HCT116 (cell line): ENCODE data around the gene TEDC2.

Source experiments
- CBX3 ChIP-seq: IDR thresholded peaks from 2 replicates; pipeline ENCODE4 v1.6.1; 2012; ENCODE audit warnings: low read depth
- EZH2 ChIP-seq: fragments of 200-600 bp; sonication (generic); IDR thresholded peaks from 2 replicates; pipeline ENCODE4 v1.6.1; 2017; ENCODE audit warnings: antibody characterized with exemption, mixed run types
- EZH2phosphoT487 ChIP-seq: fragments of 200-600 bp; IDR thresholded peaks from 2 replicates; pipeline ENCODE4 v1.6.1; 2018; ENCODE audit warnings: antibody characterized with exemption, borderline replicate concordance
- MAX ChIP-seq: IDR thresholded peaks from 2 replicates; pipeline ENCODE4 v1.6.1; 2012
- POLR2A ChIP-seq: IDR thresholded peaks from 2 replicates; pipeline ENCODE4 v1.7.0; 2011; ENCODE audit warnings: borderline replicate concordance; ENCODE audit not compliant: insufficient read depth, insufficient read length; ENCODE audit errors: extremely low read depth
- POLR2AphosphoS5 ChIP-seq: IDR thresholded peaks from 2 replicates; pipeline ENCODE4 v1.6.1; 2011; ENCODE audit warnings: mild to moderate bottlenecking, low read depth, low read length, moderate library complexity
- SRF ChIP-seq: IDR thresholded peaks from 2 replicates; pipeline ENCODE4 v1.6.1; 2012; ENCODE audit warnings: low read depth
- TCF7L2 ChIP-seq: IDR thresholded peaks from 2 replicates; pipeline ENCODE4 v1.7.0; 2011; ENCODE audit warnings: borderline replicate concordance, inconsistent platforms; ENCODE audit not compliant: insufficient read depth, insufficient read length; ENCODE audit errors: extremely low read depth
- YY1 ChIP-seq: IDR thresholded peaks from 2 replicates; pipeline ENCODE4 v1.6.1; 2011; ENCODE audit warnings: low read length, low read depth, moderate library complexity, mild to moderate bottlenecking; ENCODE audit not compliant: insufficient replicate concordance; ENCODE audit errors: extremely low read depth
- ZBTB33 ChIP-seq: IDR thresholded peaks from 2 replicates; pipeline ENCODE4 v1.6.1; 2011; ENCODE audit warnings: mild to moderate bottlenecking, low read length, moderate library complexity; ENCODE audit not compliant: insufficient replicate concordance; ENCODE audit errors: extremely low read depth
- ZFX ChIP-seq: fragments of 450-650 bp; IDR thresholded peaks from 2 replicates; pipeline ENCODE4 v1.6.1; 2017
- ZNF274 ChIP-seq: fragments of 200-500 bp; sonication (Bioruptor generic); IDR thresholded peaks from 2 replicates; pipeline ENCODE4 v1.6.1; 2014; ENCODE audit warnings: mild to moderate bottlenecking, low read depth, low read length, inconsistent platforms
- TF ChIP-seq, protein P1 (sequence below), 3 experiments: fragments of 200-600 bp in 1 of 3; sonication (generic) in 1 of 3; IDR thresholded peaks in 2 of 3; conservative IDR thresholded peaks in 1 of 3; 2 replicates each; pipeline ENCODE4 v1.5.1; 2012 to 2017; ENCODE audit warnings: low read depth in 2 of 3, low read length in 2 of 3, antibody characterized with exemption in 1 of 3, borderline replicate concordance in 1 of 3, control low read depth in 1 of 3, mild to moderate bottlenecking in 1 of 3, mixed read lengths in 1 of 3, mixed run types in 1 of 3, moderate library complexity in 1 of 3; ENCODE audit not compliant: insufficient read depth in 1 of 3

DNA sequence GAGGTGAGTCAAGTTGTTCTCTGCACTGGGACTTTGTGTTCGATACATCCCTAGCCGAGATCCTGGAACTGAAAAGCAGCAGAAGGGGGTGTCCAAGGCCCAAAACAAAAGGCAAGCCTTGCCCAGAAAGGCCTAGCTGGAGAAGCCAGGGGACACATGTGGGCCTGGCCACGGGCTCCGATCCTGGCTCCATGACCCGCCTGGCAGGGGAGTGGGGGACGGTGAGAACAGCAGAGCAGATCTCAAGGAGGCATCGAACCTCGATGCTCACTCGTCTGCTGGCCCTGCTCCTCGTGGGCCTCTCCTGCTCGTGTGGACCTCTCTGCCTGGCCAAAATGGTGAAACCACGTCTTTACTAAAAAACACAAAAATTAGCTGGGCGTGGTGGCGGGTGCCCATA is 21.8 kb upstream of the TEDC2 start:
- TF ChIP-seq ZNF274 (no peak), MAX (no peak), CBX3 (no peak), ZBTB33 (no peak), EZH2phosphoT487 (no peak), POLR2A (no peak), EZH2 (no peak), TCF7L2 (no peak), YY1 (no peak), SRF (no peak), ZFX (no peak), POLR2AphosphoS5 (no peak)
- TF ChIP-seq, protein P1, sequence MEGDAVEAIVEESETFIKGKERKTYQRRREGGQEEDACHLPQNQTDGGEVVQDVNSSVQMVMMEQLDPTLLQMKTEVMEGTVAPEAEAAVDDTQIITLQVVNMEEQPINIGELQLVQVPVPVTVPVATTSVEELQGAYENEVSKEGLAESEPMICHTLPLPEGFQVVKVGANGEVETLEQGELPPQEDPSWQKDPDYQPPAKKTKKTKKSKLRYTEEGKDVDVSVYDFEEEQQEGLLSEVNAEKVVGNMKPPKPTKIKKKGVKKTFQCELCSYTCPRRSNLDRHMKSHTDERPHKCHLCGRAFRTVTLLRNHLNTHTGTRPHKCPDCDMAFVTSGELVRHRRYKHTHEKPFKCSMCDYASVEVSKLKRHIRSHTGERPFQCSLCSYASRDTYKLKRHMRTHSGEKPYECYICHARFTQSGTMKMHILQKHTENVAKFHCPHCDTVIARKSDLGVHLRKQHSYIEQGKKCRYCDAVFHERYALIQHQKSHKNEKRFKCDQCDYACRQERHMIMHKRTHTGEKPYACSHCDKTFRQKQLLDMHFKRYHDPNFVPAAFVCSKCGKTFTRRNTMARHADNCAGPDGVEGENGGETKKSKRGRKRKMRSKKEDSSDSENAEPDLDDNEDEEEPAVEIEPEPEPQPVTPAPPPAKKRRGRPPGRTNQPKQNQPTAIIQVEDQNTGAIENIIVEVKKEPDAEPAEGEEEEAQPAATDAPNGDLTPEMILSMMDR (IDR thresholded peaks at IDR 0.05 in 2 of 3, conservative IDR thresholded peaks at IDR 0.05 in 1 of 3; ENCODE audit: borderline replicate concordance in 1 of 3, insufficient read depth in 1 of 3, low read depth in 2 of 3, low read length in 2 of 3) = no peak
